Activated B cell treated with CpG ODN at 0.5 μM for 24 hours (primary cell): Measurements from ENCODE around the gene C14orf132. TPM values are rescaled to one million over a fixed set of nuclear protein-coding genes. Genes with fewer than 3 reads are reported as not detected.
"Not testable (repeated sequence)": the region's sequence is repeated elsewhere in the genome, so short reads cannot be mapped to it uniquely, and the experiment has no call there.

Source experiments
- ATAC-seq: fragments of 200-7000 bp; cut with Tn5 transposase; one replicate; pipeline ENCODE4 v1.10.0; 2021; ENCODE audit warnings: low read depth, mild to moderate bottlenecking, moderate library complexity
- CTCF ChIA-PET: fragments of 350-600 bp; sonication (Branson Sonifier 250); formaldehyde crosslinking; loops from one replicate; lab custom pipeline; 2021; ENCODE audit warnings: antibody characterized with exemption; lab: Charles Lee
- POLR2A ChIA-PET: fragments of 350-600 bp; sonication (Branson Sonifier 250); formaldehyde crosslinking; loops from one replicate; lab custom pipeline; 2021; ENCODE audit warnings: antibody characterized with exemption; lab: Charles Lee
- DNase-seq: peaks from one replicate; pipeline ENCODE4 v3.0.0; 2022
- H3K27ac Mint-ChIP-seq: one replicate; pipeline ENCODE4 v1.8.0; 2020; ENCODE audit warnings: mixed read lengths
- H3K27me3 Mint-ChIP-seq: one replicate; pipeline ENCODE4 v1.8.0; 2021; ENCODE audit warnings: mixed read lengths
- H3K36me3 Mint-ChIP-seq: one replicate; pipeline ENCODE4 v1.8.0; 2021; ENCODE audit warnings: low read depth, mixed read lengths
- H3K4me1 Mint-ChIP-seq: one replicate; pipeline ENCODE4 v1.8.0; 2021; ENCODE audit warnings: mixed read lengths
- H3K4me3 Mint-ChIP-seq: one replicate; pipeline ENCODE4 v1.8.0; 2020; ENCODE audit warnings: mild to moderate bottlenecking, mixed read lengths
- H3K9me3 Mint-ChIP-seq: one replicate; pipeline ENCODE4 v1.8.0; 2020; ENCODE audit warnings: mixed read lengths
- intact Hi-C: fragments of 100-400 bp; cut with micrococcal nuclease; formaldehyde crosslinking; loops from one replicate; pipeline ENCODE4 v1.15.1; 2024
- total RNA-seq: library from RNA; stranded (reverse); gene quantifications from 2 replicates; pipeline ENCODE4 v1.2.3, GENCODE V29; 2022
- TF ChIP-seq, protein P1 (sequence below): fragments of 200-600 bp; IDR thresholded peaks from one replicate; pipeline ENCODE4 v1.8.0; 2022; ENCODE audit warnings: antibody characterized with exemption, mild to moderate bottlenecking

Gene C14orf132
- total RNA-seq, 1 donor from 2014 or later: 0.16 TPM

DNA sequence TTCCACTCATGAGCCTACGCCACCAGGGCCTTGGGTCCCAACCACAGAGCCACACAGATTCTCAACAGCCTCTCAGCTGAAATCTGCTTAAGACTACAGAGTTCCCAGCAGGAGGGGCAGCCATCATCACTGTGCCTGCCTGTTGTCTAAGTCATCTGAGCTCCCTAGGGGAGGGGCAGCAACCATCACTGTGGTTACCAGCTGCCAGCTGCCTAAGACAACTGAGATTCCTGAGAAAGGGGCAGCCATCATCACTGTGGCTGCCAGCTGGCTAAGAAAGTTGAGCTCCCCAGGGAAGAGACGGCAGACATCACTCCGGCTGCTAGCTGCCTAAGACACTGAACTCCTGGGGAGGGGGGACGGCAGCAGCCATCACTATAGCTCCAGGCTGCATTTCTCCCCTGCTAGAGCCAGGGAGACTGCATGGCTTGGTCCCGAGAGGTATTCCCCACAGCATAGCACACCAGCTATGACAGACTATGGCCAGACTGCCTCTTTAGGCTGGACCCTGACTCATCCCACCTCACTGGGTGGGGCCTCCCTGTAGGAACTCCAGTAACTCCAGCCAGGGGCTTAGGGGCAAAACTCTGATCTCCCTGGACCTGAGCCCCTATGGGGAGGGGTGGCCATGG lies 37.2 kb upstream of the C14orf132 start:
- TF ChIP-seq, protein P1, sequence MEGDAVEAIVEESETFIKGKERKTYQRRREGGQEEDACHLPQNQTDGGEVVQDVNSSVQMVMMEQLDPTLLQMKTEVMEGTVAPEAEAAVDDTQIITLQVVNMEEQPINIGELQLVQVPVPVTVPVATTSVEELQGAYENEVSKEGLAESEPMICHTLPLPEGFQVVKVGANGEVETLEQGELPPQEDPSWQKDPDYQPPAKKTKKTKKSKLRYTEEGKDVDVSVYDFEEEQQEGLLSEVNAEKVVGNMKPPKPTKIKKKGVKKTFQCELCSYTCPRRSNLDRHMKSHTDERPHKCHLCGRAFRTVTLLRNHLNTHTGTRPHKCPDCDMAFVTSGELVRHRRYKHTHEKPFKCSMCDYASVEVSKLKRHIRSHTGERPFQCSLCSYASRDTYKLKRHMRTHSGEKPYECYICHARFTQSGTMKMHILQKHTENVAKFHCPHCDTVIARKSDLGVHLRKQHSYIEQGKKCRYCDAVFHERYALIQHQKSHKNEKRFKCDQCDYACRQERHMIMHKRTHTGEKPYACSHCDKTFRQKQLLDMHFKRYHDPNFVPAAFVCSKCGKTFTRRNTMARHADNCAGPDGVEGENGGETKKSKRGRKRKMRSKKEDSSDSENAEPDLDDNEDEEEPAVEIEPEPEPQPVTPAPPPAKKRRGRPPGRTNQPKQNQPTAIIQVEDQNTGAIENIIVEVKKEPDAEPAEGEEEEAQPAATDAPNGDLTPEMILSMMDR: no peak
- no peak for ATAC-seq
- Mint-ChIP-seq H3K4me3 (no peak overlapping the region), H3K36me3 (no peaks in the 10 kb centered on the region), H3K4me1 (no peaks in the 10 kb centered on the region), H3K27me3 (peaks cover 71% of the 10 kb centered on the region), H3K9me3 (peaks cover 16% of the 10 kb centered on the region), H3K27ac (no peak overlapping the region)
- intact Hi-C loops: no loop called here
- ChIA-PET POLR2A (no interaction called here), CTCF (no interaction called here)
- DNase-seq: no peak

DNA sequence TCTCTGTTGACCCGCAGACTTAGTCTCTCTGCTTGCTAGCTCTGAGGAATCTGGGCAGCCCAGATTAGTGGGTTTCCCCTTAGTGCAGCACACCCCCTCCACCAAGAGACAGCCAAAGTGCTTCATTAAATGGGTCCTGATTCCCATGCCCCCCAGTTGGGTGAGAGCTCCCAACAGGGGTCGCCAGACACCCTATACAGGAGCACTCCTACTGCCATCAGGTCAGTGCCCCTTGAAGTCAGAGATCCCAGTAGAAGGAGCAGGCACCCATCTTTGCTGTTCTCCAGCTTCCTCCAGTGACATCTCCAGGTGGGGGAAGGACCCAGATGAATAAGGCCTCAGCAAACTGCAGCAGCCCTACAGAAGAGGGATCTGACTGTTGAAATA lies 36.7 kb upstream of the C14orf132 start:
- CTCF ChIA-PET: interaction anchor here (1.3 kb wide), 1 partner anchor 436 kb away, joined by 4 read pairs; no protein-coding TSS in a partner anchor
- TF ChIP-seq, protein P1: no peak

DNA sequence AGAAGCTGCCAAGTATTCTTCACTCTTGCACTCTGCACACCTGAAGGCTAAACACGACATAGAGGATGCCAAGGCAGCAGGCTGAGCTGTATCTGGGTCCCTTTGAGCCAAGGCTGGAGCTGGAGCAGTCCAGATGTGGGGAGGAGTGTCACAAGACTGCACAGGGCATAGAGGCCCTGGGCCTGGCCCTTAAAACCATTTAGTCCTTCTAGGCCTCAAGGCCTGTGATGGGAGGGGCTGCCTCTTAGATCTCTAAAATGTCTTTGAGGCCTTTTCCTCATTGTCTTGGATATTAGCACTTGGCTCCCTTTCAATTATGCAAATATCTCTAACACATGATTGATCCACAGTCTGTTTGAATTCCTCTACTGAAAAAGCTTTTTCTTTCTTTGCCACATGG lies 28.0 kb upstream of the C14orf132 start:
- intact Hi-C loops: no loop called here
- DNase-seq (no peak), ATAC-seq (no peak)
- ChIA-PET POLR2A (no interaction called here), CTCF (interaction anchor here (0.9 kb wide), 1 partner anchor 569 kb away, joined by 3 read pairs; no protein-coding TSS in a partner anchor)
- Mint-ChIP-seq H3K27me3 (peaks cover 4% of the 10 kb centered on the region), H3K4me3 (no peak overlapping the region), H3K27ac (no peak overlapping the region), H3K36me3 (peaks cover 3% of the 10 kb centered on the region), H3K4me1 (peaks cover 20% of the 10 kb centered on the region), H3K9me3 (peaks cover 15% of the 10 kb centered on the region)
- TF ChIP-seq, protein P1: no peak

More for the DNA sequence above, 36.7 kb upstream of the C14orf132 start:
- Mint-ChIP-seq H3K36me3 (no peaks in the 10 kb centered on the region), H3K9me3 (peaks cover 16% of the 10 kb centered on the region), H3K4me3 (no peak overlapping the region), H3K4me1 (no peaks in the 10 kb centered on the region), H3K27ac (no peak overlapping the region), H3K27me3 (peaks cover 67% of the 10 kb centered on the region)
- ATAC-seq (no peak), DNase-seq (no peak)
- intact Hi-C loops: no loop called here
- POLR2A ChIA-PET: no interaction called here

DNA sequence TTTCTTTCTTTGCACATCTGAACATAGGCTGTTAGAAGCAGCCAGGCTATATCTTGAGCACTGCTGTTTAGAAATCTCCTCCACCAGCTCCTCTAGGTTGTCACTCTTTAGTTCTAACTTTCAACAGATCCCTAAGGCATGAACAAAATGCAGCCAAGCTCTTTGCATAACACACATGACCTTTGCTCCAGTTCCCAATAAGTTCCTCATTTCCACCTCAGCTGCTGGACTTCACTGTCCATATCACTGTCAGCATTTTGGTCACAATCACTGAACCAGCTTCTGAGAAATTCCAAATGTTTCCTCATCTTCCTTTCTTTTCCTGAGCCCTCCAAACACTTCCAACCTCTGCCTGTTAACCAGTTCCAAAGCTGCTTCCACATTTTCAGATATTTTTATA lies 27.6 kb upstream of the C14orf132 start:
- no peak overlapping the region for H3K4me3 Mint-ChIP-seq
- TF ChIP-seq, protein P1: no peak
- no peaks in the 10 kb centered on the region for H3K27me3 Mint-ChIP-seq
- H3K9me3 Mint-ChIP-seq: peaks cover 15% of the 10 kb centered on the region
- no peak overlapping the region for H3K27ac Mint-ChIP-seq
- ChIA-PET POLR2A (no interaction called here), CTCF (interaction anchor here (0.9 kb wide), 1 partner anchor 569 kb away, joined by 3 read pairs; no protein-coding TSS in a partner anchor)
- intact Hi-C loops: no loop called here
- peaks cover 3% of the 10 kb centered on the region for H3K36me3 Mint-ChIP-seq
- DNase-seq (no peak), ATAC-seq (no peak)
- H3K4me1 Mint-ChIP-seq: peaks cover 20% of the 10 kb centered on the region

DNA sequence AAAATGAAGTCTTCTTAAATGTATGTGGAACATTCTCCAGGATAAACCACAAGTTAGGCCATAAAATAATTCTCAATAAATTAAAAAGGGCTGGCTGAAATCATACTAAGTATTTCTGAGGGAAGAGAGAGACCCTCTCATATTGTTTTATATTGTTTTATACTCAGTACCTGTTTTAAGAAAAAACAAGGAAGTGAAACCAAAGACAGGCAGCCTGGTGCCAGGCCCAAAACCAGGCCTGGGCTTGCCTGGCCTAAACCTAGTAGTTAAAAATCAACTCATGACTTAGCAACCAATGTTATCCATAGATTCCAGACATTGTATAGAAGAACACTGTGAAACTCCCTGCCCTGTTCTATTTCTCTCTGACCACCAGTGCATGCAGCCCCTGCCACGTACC lies 26.4 kb upstream of the C14orf132 start:
- H3K36me3 Mint-ChIP-seq, intact Hi-C loops, DNase-seq, H3K27me3 Mint-ChIP-seq, ATAC-seq, CTCF ChIA-PET, H3K4me3 Mint-ChIP-seq, POLR2A ChIA-PET: not testable (repeated sequence)
- peaks cover 20% of the 10 kb centered on the region for H3K4me1 Mint-ChIP-seq
- H3K27ac Mint-ChIP-seq: peak overlapping the region; percentile 54
- H3K9me3 Mint-ChIP-seq: peaks cover 15% of the 10 kb centered on the region
